GM12878 (cell line): Measurements from ENCODE around the gene CFAP45. TPM values are rescaled to one million over a fixed set of nuclear protein-coding genes. Genes with fewer than 3 reads are reported as not detected.

Experiments used
- ATAC-seq: fragments of 200-7000 bp; cut with Tn5 transposase; 3 replicates; pipeline ENCODE4 v1.9.1; 2020; ENCODE audit warnings: mild to moderate bottlenecking, moderate library complexity
- BruUV-seq: library from RNA; stranded (reverse); fragments of 400-500 nt; replicated peaks from 2 replicates; lab custom pipeline; 2021; lab: Mats Ljungman, UMichigan
- CTCF ChIA-PET: fragments of 300-600 bp; sonication (Branson Sonifier 250); formaldehyde crosslinking; extraction: SDS; loops from one replicate; lab custom pipeline; 2021; ENCODE audit warnings: inconsistent platforms; lab: Yijun Ruan, JAX
- POLR2A ChIA-PET: fragments of 350-600 bp; formaldehyde crosslinking; extraction: SDS; loops from one replicate; lab custom pipeline; 2021; ENCODE audit warnings: inconsistent platforms; lab: Charles Lee
- RAD21 ChIA-PET: fragments of 300-600 bp; sonication (Branson Sonifier 250); formaldehyde crosslinking; loops from one replicate; lab custom pipeline; 2023; ENCODE audit warnings: antibody characterized with exemption; ENCODE audit not compliant: unreplicated experiment; lab: Charles Lee
- SMC1A ChIA-PET: fragments of 300-600 bp; sonication (Branson Sonifier 250); formaldehyde crosslinking; loops from one replicate; lab custom pipeline; 2023; ENCODE audit not compliant: unreplicated experiment, uncharacterized antibody; lab: Charles Lee
- DNase-seq: peaks from one replicate; pipeline ENCODE4 v3.0.0-alpha.2; 2011; ENCODE audit warnings: low read depth, low spot score
- FAIRE-seq: peaks from 3 replicates; lab custom pipeline; 2011; peaks lifted over from hg19 to GRCh38; lab: Jason Lieb, UNC
- H2AFZ ChIP-seq: 2 replicates; pipeline ENCODE4 v1.6.0; 2011; ENCODE audit warnings: low read depth, low read length, control low read depth; ENCODE audit not compliant: control insufficient read depth
- H3K27ac ChIP-seq: 2 replicates; pipeline ENCODE4 v1.5.1; 2011; ENCODE audit warnings: control low read depth; ENCODE audit not compliant: control insufficient read depth, insufficient read depth
- H3K27me3 ChIP-seq, 2 experiments: replicated peaks in 1 of 2; 2 replicates each; pipeline versions ENCODE4 v1.6.0 to v1.6.1; 2011; ENCODE audit warnings: low read length in 1 of 2; ENCODE audit not compliant: control insufficient read depth in 2 of 2, insufficient read depth in 2 of 2
- H3K36me3 ChIP-seq, 2 experiments: 2 replicates each; pipeline ENCODE4 v1.5.1; 2011; ENCODE audit warnings: low read length in 1 of 2; ENCODE audit not compliant: control insufficient read depth in 2 of 2, insufficient read depth in 2 of 2
- H3K4me1 ChIP-seq: 2 replicates; pipeline ENCODE4 v1.6.1; 2011; ENCODE audit warnings: mild to moderate bottlenecking, low read length, moderate library complexity, mixed read lengths; ENCODE audit not compliant: control insufficient read depth, insufficient read depth
- H3K4me2 ChIP-seq: 2 replicates; pipeline ENCODE4 v1.6.0; 2011; ENCODE audit warnings: control low read depth; ENCODE audit not compliant: control insufficient read depth, insufficient read depth
- H3K4me3 ChIP-seq: fragments of 200-600 bp; sonication (generic); 2 replicates; pipeline ENCODE4 v1.5.1; 2016
- H3K79me2 ChIP-seq: 2 replicates; pipeline ENCODE4 v1.6.0; 2011; ENCODE audit warnings: low read length; ENCODE audit not compliant: control insufficient read depth, insufficient read depth
- H3K9ac ChIP-seq: 2 replicates; pipeline ENCODE4 v1.8.0; 2011; ENCODE audit warnings: low read length, control low read depth, mixed read lengths; ENCODE audit not compliant: control insufficient read depth, insufficient read depth
- H3K9me3 ChIP-seq: replicated peaks from 3 replicates; pipeline ENCODE4 v1.5.1; 2011; ENCODE audit warnings: mild to moderate bottlenecking, low read length; ENCODE audit not compliant: control insufficient read depth, insufficient read depth
- H4K20me1 ChIP-seq: 2 replicates; pipeline ENCODE4 v1.6.0; 2011; ENCODE audit not compliant: control insufficient read depth, insufficient read depth
- ATF7 ChIP-seq: fragments of 450-650 bp; IDR thresholded peaks from 2 replicates; pipeline ENCODE4 v1.6.1; 2016; ENCODE audit warnings: low read depth, mild to moderate bottlenecking
- CEBPB ChIP-seq, 2 experiments: fragments of 150-350 bp in 1 of 2; IDR thresholded peaks; 2 replicates each; pipeline ENCODE4 v1.6.1; 2012 to 2014; ENCODE audit warnings: low read depth in 2 of 2, low read length in 2 of 2, borderline replicate concordance in 1 of 2, inconsistent platforms in 1 of 2
- CHD2 ChIP-seq: IDR thresholded peaks from 2 replicates; pipeline ENCODE4 v1.6.1; 2011; ENCODE audit warnings: low read depth, low read length, improper control_type of control experiment, borderline replicate concordance
- EZH2 ChIP-seq: IDR thresholded peaks from 2 replicates; pipeline ENCODE4 v1.6.1; 2012; ENCODE audit warnings: low read depth, mild to moderate bottlenecking, control low read depth, inconsistent platforms, low read length, borderline replicate concordance; ENCODE audit not compliant: control insufficient read depth
- IRF5 ChIP-seq: fragments of 450-650 bp; IDR thresholded peaks from 2 replicates; pipeline ENCODE4 v1.6.1; 2017; ENCODE audit warnings: borderline replicate concordance
- JUND ChIP-seq: IDR thresholded peaks from 2 replicates; pipeline ENCODE4 v1.6.1; 2012; ENCODE audit warnings: low read depth, mild to moderate bottlenecking, low read length, improper control_type of control experiment, moderate library complexity
- MXI1 ChIP-seq: fragments of 150-350 bp; IDR thresholded peaks from 2 replicates; pipeline ENCODE4 v1.6.1; 2011; ENCODE audit warnings: low read depth, mild to moderate bottlenecking, inconsistent platforms, low read length, improper control_type of control experiment
- SRF ChIP-seq, 2 experiments: IDR thresholded peaks; 2 replicates each; pipeline ENCODE4 v1.6.1; 2011; ENCODE audit warnings: low read depth in 2 of 2, low read length in 2 of 2, mild to moderate bottlenecking in 1 of 2, moderate library complexity in 1 of 2
- YY1 ChIP-seq: IDR thresholded peaks from 2 replicates; pipeline ENCODE4 v1.6.1; 2011; ENCODE audit warnings: low read depth, mild to moderate bottlenecking, low read length
- ZBTB4 ChIP-seq: fragments of 450-650 bp; formaldehyde crosslinking; IDR thresholded peaks from 2 replicates; pipeline ENCODE4 v1.4.0; 2022; ENCODE audit warnings: mild to moderate bottlenecking, moderate library complexity
- ZNF274 ChIP-seq: IDR thresholded peaks from one replicate; pipeline ENCODE4 v1.8.0; 2011; ENCODE audit not compliant: insufficient read length, insufficient read depth
- WGBS: methylation state at CpG from one replicate; pipeline ENCODE4 v1.1.6; 2016; ENCODE audit warnings: low lambda C conversion rate; ENCODE audit not compliant: insufficient replicate concordance, insufficient coverage; ENCODE audit errors: missing lambda C conversion rate; 5-methylcytosine and 5-hydroxymethylcytosine counted together
- in situ Hi-C: fragments of 300-500 bp; cut with MboI; formaldehyde crosslinking; loops from 9 replicates; pipeline ENCODE4 v1.14.3; 2018; ENCODE audit warnings: mixed read lengths
- intact Hi-C: fragments of 100-400 bp; cut with micrococcal nuclease; formaldehyde crosslinking; loops from one replicate; pipeline ENCODE4 v1.14.2; 2022; ENCODE audit not compliant: unreplicated experiment
- polyA plus RNA-seq, 11 experiments: library from polyadenylated mRNA; depleted of rRNA in 4 of 11; unstranded in 6 of 11; stranded (reverse) in 5 of 11; fragments of >200 nt; fragmentation: Nextera tagmentation in 4 of 11; fragmentation: Illumina TruSeq in 1 of 11; extraction: Ambion mirVana in 4 of 11; extraction: Trizol in 1 of 11; gene quantifications; 1 replicate in 1 of 11; 2 replicates in 10 of 11; pipeline versions ENCODE4 v1.2.1 to v1.2.3, GENCODE V29; 2011 to 2016; ENCODE audit warnings: inconsistent platforms in 2 of 11, missing spikeins in 2 of 11, low read depth in 1 of 11
- total RNA-seq, 4 experiments: library from RNA; depleted of rRNA in 3 of 4; stranded (reverse); fragments of >200 nt in 3 of 4; fragmentation: Illumina TruSeq in 1 of 4; extraction: Trizol in 1 of 4; gene quantifications; 2 replicates each; pipeline versions ENCODE4 v1.2.1 to v1.2.3, GENCODE V29; 2013 to 2021
- TF ChIP-seq, protein P1 (sequence below): IDR thresholded peaks from 2 replicates; pipeline ENCODE4 v1.6.1; 2012; ENCODE audit warnings: mild to moderate bottlenecking, low read depth, low read length

CFAP45 gene
- total and polyA plus RNA-seq, 10 of the 15 experiments (the other 5 are each of a cell fraction or from before 2014, with no cell fraction given), result 0.43 to 0.91 (median 0.67) TPM

- ChIA-PET POLR2A (interaction anchor here (0.6 kb wide), 1 partner anchor 68 kb away, joined by 3 read pairs; no protein-coding TSS in a partner anchor), SMC1A (interaction anchor here (0.9 to 9.2 kb wide), 4 partner anchors 33 to 138 kb away, joined by 3 to 122 read pairs (median 4); no protein-coding TSS in a partner anchor), RAD21 (interaction anchor here (1.6 to 12.4 kb wide), 2 partner anchors 71 to 141 kb away, joined by 3 to 113 read pairs; no protein-coding TSS in a partner anchor), CTCF (interaction anchor here (0.9 to 22.4 kb wide), 8 partner anchors 13 to 142 kb away, joined by 3 to 422 read pairs (median 12); partner anchors contain the start of gene TAGLN2)
- Histone ChIP-seq H3K27me3 (peaks cover 0 to 6% of the 10 kb centered on the region in 2 experiments; a peak in 2 of 4 replicates), H3K9ac (no peak overlapping the region), H4K20me1 (no peaks in the 10 kb centered on the region), H3K4me3 (no peak overlapping the region), H3K4me1 (peaks cover 23% of the 10 kb centered on the region), H3K27ac (no peak overlapping the region), H2AFZ (no peak overlapping the region), H3K36me3 (no peaks in the 10 kb centered on the region), H3K9me3 (no peaks in the 10 kb centered on the region), H3K4me2 (peak overlapping the region; percentile 2; the same call in 1 of the 2 replicates), H3K79me2 (no peaks in the 10 kb centered on the region)
- in situ Hi-C loops, result loop anchor here (5.0 kb wide), 1 partner anchor 70 kb away; no protein-coding TSS in a partner anchor
- BruUV-seq, result no TSS peak
- TF ChIP-seq YY1 (no peak), MXI1 (no peak), ZBTB4 (CRISPR knock-in tag) (no peak), IRF5 (no peak), ATF7 (no peak), CHD2 (no peak), SRF (IDR thresholded peaks at IDR 0.05; ENCODE audit: low read depth in 2 of 2, low read length in 2 of 2) (no peak), JUND (no peak), CEBPB (IDR thresholded peaks at IDR 0.05; ENCODE audit: borderline replicate concordance in 1 of 2, low read depth in 2 of 2, low read length in 2 of 2) (no peak), ZNF274 (no peak), EZH2 (no peak)
- TF ChIP-seq, protein P1, sequence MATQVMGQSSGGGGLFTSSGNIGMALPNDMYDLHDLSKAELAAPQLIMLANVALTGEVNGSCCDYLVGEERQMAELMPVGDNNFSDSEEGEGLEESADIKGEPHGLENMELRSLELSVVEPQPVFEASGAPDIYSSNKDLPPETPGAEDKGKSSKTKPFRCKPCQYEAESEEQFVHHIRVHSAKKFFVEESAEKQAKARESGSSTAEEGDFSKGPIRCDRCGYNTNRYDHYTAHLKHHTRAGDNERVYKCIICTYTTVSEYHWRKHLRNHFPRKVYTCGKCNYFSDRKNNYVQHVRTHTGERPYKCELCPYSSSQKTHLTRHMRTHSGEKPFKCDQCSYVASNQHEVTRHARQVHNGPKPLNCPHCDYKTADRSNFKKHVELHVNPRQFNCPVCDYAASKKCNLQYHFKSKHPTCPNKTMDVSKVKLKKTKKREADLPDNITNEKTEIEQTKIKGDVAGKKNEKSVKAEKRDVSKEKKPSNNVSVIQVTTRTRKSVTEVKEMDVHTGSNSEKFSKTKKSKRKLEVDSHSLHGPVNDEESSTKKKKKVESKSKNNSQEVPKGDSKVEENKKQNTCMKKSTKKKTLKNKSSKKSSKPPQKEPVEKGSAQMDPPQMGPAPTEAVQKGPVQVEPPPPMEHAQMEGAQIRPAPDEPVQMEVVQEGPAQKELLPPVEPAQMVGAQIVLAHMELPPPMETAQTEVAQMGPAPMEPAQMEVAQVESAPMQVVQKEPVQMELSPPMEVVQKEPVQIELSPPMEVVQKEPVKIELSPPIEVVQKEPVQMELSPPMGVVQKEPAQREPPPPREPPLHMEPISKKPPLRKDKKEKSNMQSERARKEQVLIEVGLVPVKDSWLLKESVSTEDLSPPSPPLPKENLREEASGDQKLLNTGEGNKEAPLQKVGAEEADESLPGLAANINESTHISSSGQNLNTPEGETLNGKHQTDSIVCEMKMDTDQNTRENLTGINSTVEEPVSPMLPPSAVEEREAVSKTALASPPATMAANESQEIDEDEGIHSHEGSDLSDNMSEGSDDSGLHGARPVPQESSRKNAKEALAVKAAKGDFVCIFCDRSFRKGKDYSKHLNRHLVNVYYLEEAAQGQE, result no peak
- ATAC-seq, result no peak
- FAIRE-seq, result no peak
- intact Hi-C loops, result loop anchor here (2.0 kb wide), 1 partner anchor 148 kb away; no protein-coding TSS in a partner anchor
- WGBS, result 0% methylated on average over 4 of the region's 4 CpGs
- no peak for DNase-seq
These were observed 37.2 kb upstream of the CFAP45 start for GRCh38 chr1:159937054-159937750.
